H54 (cell line): ENCODE results near the gene TANGO6.

Experiments
- DNase-seq: peaks from one replicate; pipeline ENCODE4 v3.0.0; 2011; ENCODE audit warnings: low spot score, mixed read lengths; ENCODE audit not compliant: insufficient read length
- FAIRE-seq: peaks from 3 replicates; lab custom pipeline; 2011; peaks lifted over from hg19 to GRCh38; lab: Jason Lieb, UNC
- POLR2A ChIP-seq: IDR thresholded peaks from 2 replicates; pipeline ENCODE4 v1.6.1; 2011; ENCODE audit warnings: low read depth, mild to moderate bottlenecking, low read length

TANGO6 gene

GRCh38 chr16:68884861-68885720 lies 41.8 kb downstream of the TANGO6 start:
- DNase-seq: no peak
- FAIRE-seq: no peak

GRCh38 chr16:68887107-68887506 lies 43.8 kb downstream of the TANGO6 start:
- no peak for TF ChIP-seq POLR2A
- DNase-seq (no peak), FAIRE-seq (no peak)

More at GRCh38 chr16:68884861-68885720, 41.8 kb downstream of the TANGO6 start:
- TF ChIP-seq POLR2A: no peak

- TF ChIP-seq POLR2A: no peak
- DNase-seq (no peak), FAIRE-seq (no peak)
Measured at GRCh38 chr16:68889508-68890150, 46.3 kb downstream of the TANGO6 start.

- FAIRE-seq (no peak), DNase-seq (no peak)
- no peak for TF ChIP-seq POLR2A
Measured at GRCh38 chr16:68892214-68892613, 48.9 kb downstream of the TANGO6 start.

GRCh38 chr16:68892898-68893297 lies 49.6 kb downstream of the TANGO6 start:
- FAIRE-seq: no peak
- no peak for DNase-seq

GRCh38 chr16:68893710-68894705 lies 50.7 kb downstream of the TANGO6 start:
- TF ChIP-seq POLR2A: no peak
- no peak for FAIRE-seq
- no peak for DNase-seq

More at GRCh38 chr16:68892898-68893297, 49.6 kb downstream of the TANGO6 start:
- TF ChIP-seq POLR2A: no peak

GRCh38 chr16:68894714-68895113 lies 51.4 kb downstream of the TANGO6 start:
- no peak for DNase-seq
- no peak for FAIRE-seq
- no peak for TF ChIP-seq POLR2A

GRCh38 chr16:68898026-68898425 lies 54.7 kb downstream of the TANGO6 start:
- FAIRE-seq (no peak), DNase-seq (no peak)
- TF ChIP-seq POLR2A: no peak

GRCh38 chr16:68900009-68900408 lies 56.7 kb downstream of the TANGO6 start:
- no peak for FAIRE-seq
- no peak for TF ChIP-seq POLR2A
- no peak for DNase-seq

GRCh38 chr16:68902003-68902968 lies 59.0 kb downstream of the TANGO6 start:
- peak; percentile 50 for DNase-seq
- peak; percentile 77 for FAIRE-seq
- TF ChIP-seq POLR2A: no peak

- FAIRE-seq (no peak), DNase-seq (no peak)
- no peak for TF ChIP-seq POLR2A
Measured at GRCh38 chr16:68902969-68903345, 59.6 kb downstream of the TANGO6 start.

- FAIRE-seq: no peak
- no peak for DNase-seq
- TF ChIP-seq POLR2A: no peak
Measured at GRCh38 chr16:68907297-68907696, 64.0 kb downstream of the TANGO6 start.
